Adipose tissue (tissue), 3 donors: ENCODE results near the gene SLC22A15. TPM values are rescaled to one million over a fixed set of nuclear protein-coding genes. Genes with fewer than 3 reads are reported as not detected.

ENCODE experiments used
- H3K27ac ChIP-seq: one replicate; pipeline ENCODE4 v1.5.1; 2013; ENCODE audit warnings: low read depth, low read length
- WGBS, 3 donors: extraction: QIAGEN DNeasy Blood & Tissue Kit; methylation state at CpG; one replicate each; pipeline ENCODE4 v1.1.7; 2013; 5-methylcytosine and 5-hydroxymethylcytosine counted together
- polyA plus RNA-seq, 3 donors: library from polyadenylated mRNA; stranded (reverse); fragments of 200-250 nt; gene quantifications; one replicate each; pipeline ENCODE4 v1.2.3, GENCODE V29; 2013
- donor health status: healthy with polysubstance abuse.
- donor health status: Bipolar disorder and iron deficiency.
- donor health status: healthy.

Gene SLC22A15
- polyA plus RNA-seq, 3 donors: 0.86 to 2.2 (median 1.6) TPM

GRCh38 chr1:116115476-116116439, 139.4 kb downstream of the SLC22A15 start:
- 89 to 94% (median 90%) methylated on average over 4 of the region's 4 CpGs for WGBS, 3 donors
- H3K27ac ChIP-seq: no peak overlapping the region

GRCh38 chr1:116118471-116118870, 142.2 kb downstream of the SLC22A15 start:
- H3K27ac ChIP-seq: no peak overlapping the region
- 77 to 83% (median 81%) methylated on average over 3 of the region's 3 CpGs for WGBS, 3 donors

Other genes starting within 250 kb of the SLC22A15 start
- gene CASQ2, start 207.8 kb upstream of the SLC22A15 start, polyA plus RNA-seq: 10 to 100 TPM in 1 of 3 donors, 1 to 10 TPM in 1, under 1 TPM in 1; 0.84 to 12.9 (median 3.4) TPM
- under 1 TPM in 1 of 3 donors, not detected in 2; 0.02 TPM for gene NHLH2, start 135.4 kb upstream of the SLC22A15 start, polyA plus RNA-seq
- under 1 TPM; 0.02 to 0.56 (median 0.28) TPM for gene MAB21L3, start 134.9 kb downstream of the SLC22A15 start, polyA plus RNA-seq